GM21367 (cell line): ENCODE results near the gene JAZF1.

ENCODE experiments used
- ATAC-seq: cut with Tn5 transposase; IDR thresholded peaks from one replicate; pipeline ENCODE4 v1.9.1; 2021; ENCODE audit not compliant: unreplicated experiment

JAZF1 gene

GRCh38 chr7:28192786-28193585 is 12.4 kb upstream of the JAZF1 start:
- ATAC-seq, result no peak

GRCh38 chr7:28191751-28192150 is 11.2 kb upstream of the JAZF1 start:
- ATAC-seq, result no peak

DNA sequence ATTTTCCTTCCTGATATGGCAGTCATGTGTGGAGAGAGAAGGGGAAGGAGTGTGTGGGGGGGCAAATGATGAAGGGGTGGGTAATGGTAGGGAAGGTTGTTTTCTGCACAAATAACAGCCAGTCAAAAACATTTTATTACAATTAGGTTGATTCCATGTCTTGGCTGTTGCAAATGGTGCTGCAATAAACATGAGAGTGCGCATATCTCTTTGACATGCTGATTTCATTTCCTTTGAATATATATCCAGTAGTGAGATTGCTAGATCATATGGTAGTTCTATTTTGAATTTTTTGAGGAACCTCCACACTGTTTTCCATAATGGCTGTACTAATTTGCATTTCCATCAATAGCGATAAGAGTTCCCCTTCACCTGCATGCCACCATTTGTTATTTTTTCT is 10.6 kb upstream of the JAZF1 start:
- no peak for ATAC-seq

DNA sequence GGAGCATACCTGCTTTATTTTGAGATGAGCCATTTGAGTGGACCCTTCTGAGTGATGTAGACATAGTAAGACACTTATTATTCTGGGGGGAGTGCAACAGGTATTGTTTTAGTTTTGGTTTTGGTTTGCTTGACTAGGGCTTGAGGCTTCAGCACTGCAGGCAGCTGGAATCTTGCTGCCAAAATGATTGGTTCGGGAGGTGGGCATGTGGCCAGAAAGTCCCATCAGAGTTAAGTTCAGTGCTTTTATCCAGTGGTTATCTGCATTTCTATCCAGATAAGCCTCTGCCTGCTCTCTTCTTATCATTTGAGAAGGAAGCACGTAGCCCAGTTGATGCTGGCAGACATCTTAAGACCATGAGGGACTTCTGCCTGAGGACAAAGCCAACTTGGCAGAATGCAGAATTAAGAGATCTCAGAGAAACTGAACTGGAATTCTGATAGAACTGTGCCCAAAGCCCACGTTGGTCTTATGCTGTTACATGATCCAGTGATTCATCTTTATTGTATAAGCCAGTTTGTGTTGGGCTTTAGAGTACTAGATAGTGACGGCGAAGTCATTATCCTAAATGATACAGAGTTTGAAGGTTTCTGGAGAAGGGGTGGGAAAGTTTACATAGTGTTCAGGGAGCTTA is 9.6 kb upstream of the JAZF1 start:
- no peak for ATAC-seq

- ATAC-seq, result no peak
Measured at GRCh38 chr7:28187012-28187411, 6.4 kb upstream of the JAZF1 start.

DNA sequence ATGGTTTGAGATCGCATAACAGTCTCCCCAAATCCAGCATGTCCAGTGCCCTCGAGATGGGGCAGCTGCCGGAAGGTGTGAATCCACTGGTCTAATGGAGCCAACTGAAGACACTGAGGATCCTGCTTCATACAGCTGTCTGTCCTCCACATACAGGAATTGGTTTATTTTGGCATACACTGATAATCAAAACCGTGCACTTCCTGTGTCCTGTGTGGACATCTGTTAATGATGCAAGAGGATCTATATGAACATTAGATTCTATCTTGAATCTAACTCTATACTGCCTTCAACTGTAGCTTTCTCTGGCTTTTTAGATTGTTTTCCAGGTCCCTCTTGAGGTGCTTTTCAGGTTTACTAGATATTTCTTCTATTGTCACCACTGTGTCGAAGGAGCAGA is 3.0 kb upstream of the JAZF1 start:
- no peak for ATAC-seq

DNA sequence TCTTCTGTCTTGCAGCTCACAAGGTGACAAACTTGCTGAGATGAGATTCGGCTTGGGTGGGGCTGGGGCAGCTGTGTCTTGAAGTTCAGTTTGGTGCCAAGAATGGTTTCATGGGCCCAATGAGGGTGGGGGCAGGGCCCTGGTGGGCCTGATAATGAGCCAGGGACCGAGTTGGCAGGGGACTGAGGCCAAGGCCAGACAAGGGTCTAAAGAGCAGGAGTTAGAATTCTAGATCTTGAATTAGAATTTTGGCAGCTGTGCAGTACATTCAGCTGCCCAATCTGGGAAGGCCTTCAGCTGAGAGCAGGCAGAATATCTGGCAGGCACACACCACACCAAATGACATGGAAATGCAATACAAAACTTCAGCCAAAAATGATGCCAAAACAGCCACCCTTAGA is 1.5 kb upstream of the JAZF1 start:
- ATAC-seq, result no peak

DNA sequence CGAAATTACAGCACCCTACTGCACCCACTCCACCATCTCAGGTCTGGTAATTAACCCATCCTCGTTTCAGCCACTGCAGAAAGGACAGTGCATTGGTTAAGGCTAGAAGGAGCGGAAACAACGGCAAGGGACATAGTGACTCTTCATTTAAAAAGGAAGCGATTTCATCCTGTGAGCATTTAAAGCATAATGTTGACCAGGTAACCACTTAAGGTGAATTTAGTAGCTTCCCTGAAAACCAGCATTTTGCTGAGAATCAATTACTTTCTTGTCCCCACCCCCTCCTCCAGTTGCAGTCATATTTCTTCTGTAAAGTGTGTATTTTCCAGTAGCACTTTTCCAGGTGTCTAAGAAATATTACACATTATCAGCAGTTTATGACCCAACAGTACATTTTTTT is 821 bp upstream of the JAZF1 start:
- ATAC-seq, result no peak

GRCh38 chr7:28180031-28180363 is 598 bp downstream of the JAZF1 start:
- ATAC-seq, result no peak

DNA sequence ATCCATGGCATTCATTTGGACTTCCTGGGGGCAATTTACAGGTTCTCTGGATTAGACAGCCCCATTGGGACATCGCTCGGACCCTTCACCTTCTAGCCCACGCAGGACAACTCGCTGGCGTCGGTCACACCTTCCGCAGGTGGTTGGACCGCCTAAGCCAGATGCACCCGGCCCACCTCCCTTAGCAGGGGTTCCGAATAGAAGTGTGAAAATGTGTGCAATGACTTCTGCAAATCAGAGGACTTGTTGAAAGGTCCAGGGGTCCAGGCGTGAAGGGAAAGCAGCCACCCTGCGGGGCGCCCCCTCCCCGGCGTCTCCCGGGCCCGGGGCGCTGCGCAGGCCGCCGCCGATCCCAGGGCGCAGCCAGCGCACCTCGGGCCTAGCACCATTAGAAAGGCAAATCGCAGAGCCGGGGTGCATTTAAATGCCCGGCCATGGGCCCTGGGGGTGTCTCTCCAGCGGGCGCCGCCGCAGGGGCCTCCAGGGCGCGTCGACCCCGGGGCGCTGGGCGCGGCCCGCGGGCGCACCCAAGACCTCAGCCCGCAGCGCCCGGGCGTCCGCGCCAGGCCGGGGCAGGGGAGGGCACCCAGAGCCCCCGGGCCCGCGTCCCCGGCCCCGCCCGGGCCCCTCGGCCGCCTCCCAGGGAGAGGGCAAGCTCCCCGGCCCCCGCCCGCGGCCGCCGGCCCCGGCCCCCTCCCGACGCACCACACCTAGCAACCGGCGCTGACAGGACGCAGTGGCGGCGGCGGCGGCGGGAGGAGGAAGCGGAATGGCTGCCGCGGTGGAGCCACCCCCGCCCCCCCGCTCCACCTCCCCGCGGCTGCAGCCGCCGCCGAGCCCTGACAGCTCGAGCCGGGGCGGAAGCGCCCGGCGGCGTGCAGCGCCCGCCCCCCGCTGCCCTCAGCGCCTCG is 1.2 kb downstream of the JAZF1 start:
- peak; percentile 78 for ATAC-seq

- no peak for ATAC-seq
Measured at GRCh38 chr7:28178599-28178998, 2.0 kb downstream of the JAZF1 start.

- ATAC-seq, result no peak
Measured at GRCh38 chr7:28177836-28178235, 2.8 kb downstream of the JAZF1 start.

- ATAC-seq, result no peak
Measured at GRCh38 chr7:28176645-28177044, 4.0 kb downstream of the JAZF1 start.

GRCh38 chr7:28176174-28176573 is 4.4 kb downstream of the JAZF1 start:
- no peak for ATAC-seq

GRCh38 chr7:28174901-28175661 is 5.5 kb downstream of the JAZF1 start:
- ATAC-seq, result no peak

- ATAC-seq, result no peak
Measured at GRCh38 chr7:28174442-28174841, 6.2 kb downstream of the JAZF1 start.

GRCh38 chr7:28173531-28173930 is 7.1 kb downstream of the JAZF1 start:
- no peak for ATAC-seq

DNA sequence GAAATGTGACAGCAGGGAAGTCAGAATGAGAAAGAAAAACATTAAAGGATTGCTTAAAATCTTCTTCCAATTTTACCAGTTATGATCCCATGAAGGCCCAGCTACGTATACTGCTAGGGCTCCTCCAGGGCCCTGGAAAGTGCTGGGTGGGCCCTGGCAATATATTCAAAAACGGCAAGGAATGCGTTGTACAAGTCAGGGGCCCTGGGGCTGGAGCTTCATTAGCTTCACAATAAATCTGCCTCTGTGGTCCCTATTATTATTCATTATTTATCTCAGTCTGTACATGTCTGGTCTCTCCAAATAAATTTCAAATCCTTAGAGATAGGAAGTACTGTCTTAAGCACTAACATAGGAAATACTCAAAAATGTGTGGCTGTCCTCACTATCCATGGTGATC is 7.6 kb downstream of the JAZF1 start:
- ATAC-seq, result no peak

- ATAC-seq, result no peak
Measured at GRCh38 chr7:28170701-28171100, 9.9 kb downstream of the JAZF1 start.

GRCh38 chr7:28169230-28169629 is 11.4 kb downstream of the JAZF1 start:
- ATAC-seq, result no peak
